NCI-H345 (cell line): ENCODE measurements around the gene ADAMTS19.

Experiments
- DNase-seq: peaks from one replicate; lab custom pipeline; 2025; lab: John Stamatoyannopoulos, UW

Gene ADAMTS19

DNA sequence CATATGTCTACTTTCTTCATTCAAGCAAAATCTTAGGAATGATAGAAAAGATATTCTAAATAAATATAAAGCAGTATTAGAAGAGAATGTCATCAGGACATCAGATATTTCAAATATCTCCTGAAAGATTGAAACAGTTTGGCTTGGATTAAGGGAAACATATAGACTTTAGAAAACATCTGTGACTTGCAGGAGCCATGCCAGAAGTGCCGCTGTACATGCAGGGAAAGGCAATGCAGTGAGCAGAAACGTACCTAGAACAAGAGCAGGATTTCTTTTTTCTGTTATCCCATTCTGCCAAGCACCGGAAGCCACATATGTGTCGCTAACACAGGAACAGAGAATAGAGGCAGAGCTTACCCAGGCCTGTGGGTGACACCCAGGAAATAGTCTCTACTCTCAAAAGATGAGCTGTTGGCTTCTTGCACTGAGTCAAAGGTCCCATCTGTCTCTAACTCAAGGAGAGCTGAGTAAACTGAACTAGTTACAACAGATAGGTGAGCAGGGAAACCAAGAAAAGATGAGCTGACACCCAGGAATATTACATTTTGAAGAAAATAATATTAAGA lies 5.8 kb downstream of the ADAMTS19 start:
- no peak for DNase-seq

- no peak for DNase-seq
Observed at GRCh38 chr5:129474544-129474943, 14.4 kb downstream of the ADAMTS19 start.

GRCh38 chr5:129476751-129477150 lies 16.7 kb downstream of the ADAMTS19 start:
- DNase-seq: no peak

DNA sequence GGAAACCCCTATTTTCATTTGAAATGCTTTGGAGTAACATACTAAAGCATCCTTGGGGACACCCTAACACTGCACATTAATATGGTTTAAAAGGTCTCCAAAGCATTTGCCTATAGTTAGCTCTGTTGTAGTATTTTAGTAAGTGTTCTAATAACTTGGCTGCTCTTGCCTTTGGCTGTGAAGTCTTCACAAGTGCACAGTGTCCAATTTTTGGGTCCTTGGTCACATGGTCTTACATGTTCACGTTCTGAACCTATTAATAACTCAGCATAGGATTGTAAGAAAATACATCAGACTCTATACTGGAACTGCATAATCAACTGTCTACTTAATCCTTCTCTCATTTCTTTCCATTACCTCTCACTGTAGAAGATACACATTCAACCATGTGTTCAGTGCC lies 17.4 kb downstream of the ADAMTS19 start:
- DNase-seq: no peak

DNA sequence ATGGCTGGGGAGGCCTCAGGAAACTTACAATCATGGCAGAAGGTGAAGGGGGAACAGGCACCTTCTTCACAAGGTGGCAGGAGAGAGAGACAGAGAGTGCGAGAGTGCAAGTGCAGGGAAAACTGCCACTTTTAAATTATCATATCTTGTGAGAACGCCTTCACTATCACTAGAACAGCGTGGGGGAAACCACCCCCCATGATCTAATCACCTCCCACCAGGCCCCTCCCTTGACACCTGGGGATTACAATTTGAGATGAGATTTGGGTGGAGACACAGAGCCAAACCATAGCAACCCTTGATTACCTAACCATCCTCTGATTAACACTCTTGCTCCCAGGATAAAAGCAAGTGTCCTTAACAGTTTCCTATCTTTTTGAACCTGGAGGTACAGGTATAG lies 21.1 kb downstream of the ADAMTS19 start:
- no peak for DNase-seq

- no peak for DNase-seq
Observed at GRCh38 chr5:129496421-129496820, 36.3 kb downstream of the ADAMTS19 start.

GRCh38 chr5:129496864-129497595 lies 36.9 kb downstream of the ADAMTS19 start:
- DNase-seq: no peak

- DNase-seq: no peak
Observed at GRCh38 chr5:129499208-129499852, 39.2 kb downstream of the ADAMTS19 start.

GRCh38 chr5:129500101-129500500 lies 40.0 kb downstream of the ADAMTS19 start:
- no peak for DNase-seq

DNA sequence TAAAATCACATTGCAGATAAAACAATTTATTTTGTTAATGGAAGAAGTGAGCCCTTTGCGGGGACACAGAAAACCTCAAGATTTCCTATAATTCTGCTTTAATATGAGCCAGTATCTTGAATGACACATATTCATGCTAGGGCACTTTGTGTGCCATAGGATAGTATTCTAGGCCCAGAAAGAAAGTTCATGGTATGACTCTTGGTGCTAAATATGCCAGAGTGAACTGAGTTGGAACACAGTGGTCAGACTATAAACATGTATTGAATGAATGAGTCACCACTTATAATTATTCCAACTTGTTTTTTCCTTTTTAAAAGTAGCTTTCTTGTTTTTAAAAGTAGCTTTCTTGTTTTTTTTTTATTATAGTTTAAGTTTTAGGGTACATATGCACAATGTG lies 46.0 kb downstream of the ADAMTS19 start:
- DNase-seq: no peak

DNA sequence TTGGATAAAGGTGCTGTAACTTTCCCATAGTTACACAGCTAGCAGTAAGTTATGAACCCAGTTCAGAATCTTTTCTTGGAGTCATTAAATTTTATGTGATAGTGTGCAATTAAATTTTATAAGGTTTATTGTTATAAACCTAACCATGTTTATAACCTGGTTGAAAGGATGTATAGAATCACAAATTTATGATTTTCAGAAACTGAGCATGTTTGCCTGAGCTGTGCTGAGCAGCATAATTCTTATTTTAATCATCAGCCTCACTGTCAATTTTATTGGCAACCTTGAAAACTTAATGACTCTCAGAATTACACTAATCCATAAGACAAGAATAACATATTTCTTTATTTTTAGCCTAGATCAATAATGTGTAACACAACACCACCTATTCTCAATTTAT lies 46.9 kb downstream of the ADAMTS19 start:
- DNase-seq: no peak

DNA sequence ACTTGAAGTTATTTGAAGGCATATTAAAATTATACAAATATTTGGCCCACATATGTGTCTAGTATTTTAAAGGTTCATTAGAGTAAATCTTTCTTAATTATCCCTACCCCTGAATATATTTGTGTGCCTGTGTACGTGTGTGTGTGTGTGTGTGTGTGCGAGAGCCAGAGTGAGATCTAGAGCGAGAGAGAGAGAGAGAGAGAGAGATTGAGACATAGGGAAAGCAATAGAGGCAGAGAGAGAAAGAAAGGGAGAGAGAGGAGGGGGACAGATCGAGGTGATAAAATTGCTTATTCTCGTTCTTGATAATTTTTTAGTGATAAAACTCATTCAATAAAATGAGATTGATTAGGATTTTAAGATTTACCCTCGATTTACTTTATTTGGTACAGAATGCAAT lies 47.4 kb downstream of the ADAMTS19 start:
- no peak for DNase-seq

DNA sequence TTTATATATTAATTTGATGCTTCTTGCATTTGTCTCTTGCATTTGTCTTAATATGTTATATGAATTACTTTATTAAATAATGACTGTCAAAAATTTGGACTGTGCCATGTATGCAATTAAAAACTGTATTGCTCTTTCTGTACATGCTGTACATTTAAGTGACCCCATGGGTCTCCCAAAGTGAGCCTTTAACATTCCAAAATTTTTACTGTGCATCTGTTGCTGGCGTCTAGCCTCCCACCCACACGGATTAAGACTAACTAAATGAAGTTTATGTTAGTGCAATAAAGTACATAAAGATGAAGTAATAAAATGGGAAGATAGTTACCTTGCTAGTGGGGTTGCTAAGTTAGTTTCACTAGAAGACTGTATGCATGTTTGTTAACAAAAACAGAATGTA lies 48.5 kb downstream of the ADAMTS19 start:
- no peak for DNase-seq

- no peak for DNase-seq
Observed at GRCh38 chr5:129509363-129509975, 49.4 kb downstream of the ADAMTS19 start.

DNA sequence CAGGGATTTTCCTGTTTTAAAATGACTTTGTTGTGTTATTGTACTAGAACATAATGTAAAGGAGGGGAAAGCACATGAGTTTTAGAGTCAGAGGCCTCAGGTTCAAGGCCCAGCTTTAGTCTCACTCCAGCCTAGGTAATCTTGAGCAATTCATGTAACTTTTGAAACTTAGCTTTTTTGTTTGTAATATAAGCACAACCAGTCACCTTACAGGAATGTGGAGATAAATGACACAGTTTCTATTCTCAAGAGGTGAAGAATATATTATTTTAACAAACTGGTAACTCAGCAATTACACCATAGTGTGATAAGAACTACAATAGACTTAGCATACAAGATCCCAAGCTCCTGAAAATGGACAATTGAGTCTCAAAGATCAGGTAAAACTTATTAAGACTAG lies 51.2 kb downstream of the ADAMTS19 start:
- DNase-seq: no peak

GRCh38 chr5:129541051-129541450 lies 81.0 kb downstream of the ADAMTS19 start:
- DNase-seq: no peak

GRCh38 chr5:129541648-129542251 lies 81.7 kb downstream of the ADAMTS19 start:
- no peak for DNase-seq

DNA sequence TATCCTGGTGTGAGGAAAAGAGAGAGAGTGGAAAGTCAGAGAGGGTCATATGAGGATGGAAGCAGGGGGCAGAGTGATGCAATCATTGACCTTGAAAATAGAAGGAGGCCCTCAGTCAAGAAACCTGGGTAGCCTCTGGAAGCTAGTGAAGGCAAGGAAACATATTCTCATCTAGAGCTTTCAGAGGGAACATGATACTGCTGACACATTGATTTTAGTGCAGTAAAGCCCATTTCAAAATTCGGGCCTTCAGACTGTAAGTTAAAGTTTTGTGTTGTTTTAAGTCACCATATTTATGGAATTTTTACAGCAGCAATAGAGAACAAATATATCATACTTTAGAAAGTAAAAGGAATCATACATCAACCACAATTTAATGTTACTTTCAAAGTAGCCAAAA lies 87.0 kb downstream of the ADAMTS19 start:
- no peak for DNase-seq

- no peak for DNase-seq
Observed at GRCh38 chr5:129554134-129554904, 94.2 kb downstream of the ADAMTS19 start.

DNA sequence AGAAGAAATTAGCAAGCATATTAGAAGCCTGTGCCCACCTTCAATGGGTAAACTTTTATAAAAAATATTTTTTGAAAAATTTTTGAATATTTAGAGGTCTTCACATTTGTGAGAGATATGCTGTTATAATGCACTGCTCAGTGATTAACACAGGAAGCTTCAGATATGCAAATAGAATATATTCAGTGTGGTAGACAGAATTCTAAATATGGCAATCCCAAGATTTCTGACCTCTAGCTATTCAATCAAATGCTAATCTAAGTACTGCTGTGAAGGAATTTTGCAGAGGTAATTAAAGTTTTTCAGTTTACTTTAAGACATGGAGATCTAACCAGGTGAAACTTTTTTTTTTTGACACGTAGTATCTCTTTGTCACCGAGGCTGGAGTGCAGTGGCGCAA lies 103.5 kb downstream of the ADAMTS19 start:
- DNase-seq: no peak

- no peak for DNase-seq
Observed at GRCh38 chr5:129569295-129569694, 109.2 kb downstream of the ADAMTS19 start.

GRCh38 chr5:129572060-129572459 lies 112.0 kb downstream of the ADAMTS19 start:
- DNase-seq: no peak
